SK-N-SH (cell line): ENCODE results near the gene GADD45B. TPM values are rescaled to one million over a fixed set of nuclear protein-coding genes. Genes with fewer than 3 reads are reported as not detected.

ENCODE experiments used
- CTCF ChIA-PET: fragments of 300-600, 350-600 bp; formaldehyde crosslinking; extraction: SDS; loops from one replicate; lab custom pipeline; 2021; lab: Yijun Ruan, JAX
- POLR2A ChIA-PET: fragments of 350-600 bp; sonication (Branson Sonifier 250); formaldehyde crosslinking; extraction: SDS; loops from one replicate; lab custom pipeline; 2020; ENCODE audit warnings: antibody characterized with exemption, inconsistent platforms; lab: Yijun Ruan, JAX
- DNase-seq: peaks from one replicate; pipeline ENCODE4 v3.0.0; 2012
- H2AFZ ChIP-seq: fragments of 200-600 bp; sonication (generic); 2 replicates; pipeline ENCODE4 v1.8.1; 2016; ENCODE audit warnings: antibody characterized with exemption, mild to moderate bottlenecking, low read depth
- H3F3A ChIP-seq: fragments of 200-600 bp; sonication (generic); replicated peaks from 2 replicates; pipeline ENCODE3; 2016; ENCODE audit warnings: antibody characterized with exemption, mild to moderate bottlenecking; ENCODE audit not compliant: insufficient read depth
- H3K27ac ChIP-seq, 2 experiments: fragments of 200-500 bp in 1 of 2; fragments of 200-600 bp in 1 of 2; sonication (Bioruptor generic) in 1 of 2; sonication (generic), shearing (Covaris generic) in 1 of 2; 2 replicates each; pipeline versions ENCODE4 v1.5.1 to v1.6.1; 2014 to 2016; ENCODE audit warnings: low read depth in 2 of 2, inconsistent platforms in 1 of 2, low read length in 1 of 2, mild to moderate bottlenecking in 1 of 2, mixed read lengths in 1 of 2
- H3K27me3 ChIP-seq: fragments of 200-600 bp; sonication (generic), shearing (Covaris generic); 2 replicates; pipeline ENCODE4 v1.6.1; 2016; ENCODE audit warnings: mixed run types; ENCODE audit not compliant: insufficient read depth
- H3K36me3 ChIP-seq, 2 experiments: fragments of 200-500 bp in 1 of 2; fragments of 200-600 bp in 1 of 2; sonication (Bioruptor generic) in 1 of 2; sonication (generic) in 1 of 2; replicated peaks in 1 of 2; 2 replicates each; pipeline versions ENCODE3 to v1.5.1; 2014 to 2016; ENCODE audit warnings: low read length in 1 of 2, mild to moderate bottlenecking in 1 of 2; ENCODE audit not compliant: insufficient read depth in 2 of 2, control insufficient read depth in 1 of 2
- H3K4me1 ChIP-seq, 2 experiments: fragments of 200-500 bp in 1 of 2; fragments of 200-600 bp in 1 of 2; sonication (Bioruptor generic) in 1 of 2; sonication (generic), shearing (Covaris generic) in 1 of 2; 2 replicates each; pipeline versions ENCODE4 v1.5.1 to v1.6.1; 2014 to 2016; ENCODE audit warnings: low read depth in 1 of 2, low read length in 1 of 2, mixed run types in 1 of 2; ENCODE audit not compliant: insufficient read depth in 2 of 2, control insufficient read depth in 1 of 2
- H3K4me2 ChIP-seq: fragments of 200-600 bp; sonication (generic), shearing (Covaris generic); 2 replicates; pipeline ENCODE4 v1.6.1; 2017; ENCODE audit warnings: mixed run types
- H3K4me3 ChIP-seq, 2 experiments: fragments of 200-500 bp in 1 of 2; fragments of 200-600 bp in 1 of 2; sonication (Bioruptor generic) in 1 of 2; sonication (generic), shearing (Covaris generic) in 1 of 2; 2 replicates each; pipeline versions ENCODE4 v1.5.1 to v1.8.1; 2014 to 2016; ENCODE audit warnings: low read depth in 2 of 2, inconsistent platforms in 1 of 2, low read length in 1 of 2, mild to moderate bottlenecking in 1 of 2, mixed read lengths in 1 of 2, moderate library complexity in 1 of 2
- H3K79me2 ChIP-seq: fragments of 200-600 bp; sonication (generic); 2 replicates; pipeline ENCODE4 v1.8.1; 2017; ENCODE audit warnings: mild to moderate bottlenecking; ENCODE audit not compliant: insufficient read depth
- H3K9ac ChIP-seq: fragments of 200-600 bp; sonication (generic); 2 replicates; pipeline ENCODE4 v1.6.1; 2017; ENCODE audit warnings: mixed run types
- H3K9me2 ChIP-seq: fragments of 200-600 bp; sonication (generic); 2 replicates; pipeline ENCODE4 v1.6.1; 2017; ENCODE audit warnings: mixed run types
- H3K9me3 ChIP-seq: fragments of 200-600 bp; sonication (generic); 2 replicates; pipeline ENCODE4 v1.6.1; 2017; ENCODE audit warnings: mixed run types, mild to moderate bottlenecking, moderate library complexity
- H4K20me1 ChIP-seq: fragments of 200-600 bp; sonication (generic); 2 replicates; pipeline ENCODE4 v1.6.1; 2017; ENCODE audit warnings: mild to moderate bottlenecking, mixed run types; ENCODE audit not compliant: insufficient read depth
- CHD2 ChIP-seq: fragments of 150-350 bp; IDR thresholded peaks from 2 replicates; pipeline ENCODE4 v1.6.1; 2018; ENCODE audit warnings: low read length; ENCODE audit not compliant: partially characterized antibody
- ELF1 ChIP-seq: IDR thresholded peaks from 2 replicates; pipeline ENCODE4 v1.4.0; 2012
- EP300 ChIP-seq, 2 experiments: IDR thresholded peaks; 2 replicates each; pipeline versions ENCODE4 v1.4.0 to v1.6.1; 2012; ENCODE audit warnings: borderline replicate concordance in 1 of 2, low read depth in 1 of 2, low read length in 1 of 2
- EZH2phosphoT487 ChIP-seq: fragments of 200-600 bp; sonication (generic); IDR thresholded peaks from 2 replicates; pipeline ENCODE4 v1.6.1; 2017; ENCODE audit warnings: low read depth, mixed run types, mild to moderate bottlenecking, antibody characterized with exemption, moderate library complexity, borderline replicate concordance
- FOXJ3 ChIP-seq: sonication (generic); formaldehyde crosslinking; IDR thresholded peaks from 2 replicates; pipeline ENCODE4 v1.5.1; 2020; ENCODE audit warnings: mild to moderate bottlenecking, missing genetic modification reagents
- FOXM1 ChIP-seq: IDR thresholded peaks from 2 replicates; pipeline ENCODE4 v1.4.0; 2012; ENCODE audit warnings: low read depth, mild to moderate bottlenecking
- GABPA ChIP-seq: IDR thresholded peaks from 2 replicates; pipeline ENCODE4 v1.4.0; 2012; ENCODE audit warnings: low read depth, mild to moderate bottlenecking
- GATA2 ChIP-seq: sonication (generic); formaldehyde crosslinking; IDR thresholded peaks from 2 replicates; pipeline ENCODE4 v1.5.0; 2020; ENCODE audit warnings: mild to moderate bottlenecking, missing genetic modification reagents
- JUND ChIP-seq: IDR thresholded peaks from 2 replicates; pipeline ENCODE4 v1.4.0; 2012
- MAX ChIP-seq: IDR thresholded peaks from 2 replicates; pipeline ENCODE4 v1.4.0; 2012; ENCODE audit warnings: low read depth
- MEF2A ChIP-seq: IDR thresholded peaks from 2 replicates; pipeline ENCODE4 v1.4.0; 2012; ENCODE audit warnings: low read depth, borderline replicate concordance
- NRF1 ChIP-seq: IDR thresholded peaks from 2 replicates; pipeline ENCODE4 v1.6.1; 2012; ENCODE audit warnings: low read depth, mild to moderate bottlenecking, low read length
- POLR2AphosphoS5 ChIP-seq: IDR thresholded peaks from 2 replicates; pipeline ENCODE4 v1.6.1; 2012; ENCODE audit warnings: low read depth, low read length
- REST ChIP-seq: IDR thresholded peaks from 2 replicates; pipeline ENCODE4 v1.6.1; 2012; ENCODE audit warnings: mild to moderate bottlenecking, low read depth, low read length, moderate library complexity
- RFX5 ChIP-seq: IDR thresholded peaks from 2 replicates; pipeline ENCODE4 v1.6.1; 2012; ENCODE audit warnings: mild to moderate bottlenecking, improper control_type of control experiment, low read length
- SIN3A ChIP-seq: IDR thresholded peaks from 2 replicates; pipeline ENCODE4 v1.6.1; 2012; ENCODE audit warnings: low read depth, mild to moderate bottlenecking, low read length, moderate library complexity, borderline replicate concordance
- SMC3 ChIP-seq: IDR thresholded peaks from 2 replicates; pipeline ENCODE4 v1.6.1; 2012; ENCODE audit warnings: low read depth, low read length, improper control_type of control experiment
- USF1 ChIP-seq: IDR thresholded peaks from 2 replicates; pipeline ENCODE4 v1.4.0; 2012; ENCODE audit warnings: low read depth, borderline replicate concordance
- ZBTB33 ChIP-seq: IDR thresholded peaks from 2 replicates; pipeline ENCODE4 v1.4.0; 2012; ENCODE audit warnings: low read depth, borderline replicate concordance
- WGBS: methylation state at CpG from one replicate; pipeline ENCODE4 v1.1.6; 2017; ENCODE audit warnings: low lambda C conversion rate; 5-methylcytosine and 5-hydroxymethylcytosine counted together
- polyA plus RNA-seq, 3 experiments: library from polyadenylated mRNA; depleted of rRNA; stranded (reverse); fragments of >200 nt; gene quantifications; 2 replicates each; pipeline ENCODE4 v1.2.3, GENCODE V29; 2012

The GADD45B gene
- polyA plus RNA-seq, 1 of the 3 experiments (the other 2 are of a cell fraction), result 67.6 TPM

GRCh38 chr19:2436926-2437325, 39.0 kb upstream of the GADD45B start:
- POLR2A ChIA-PET, result no interaction called here
- Histone ChIP-seq H3K9me2 (no peaks in the 10 kb centered on the region), H3K9me3 (no peaks in the 10 kb centered on the region), H3K4me2 (no peak overlapping the region), H4K20me1 (peaks cover 13% of the 10 kb centered on the region; the same call in 1 of the 2 replicates), H3K4me3 (no peak overlapping the region), H3K79me2 (peaks cover 47% of the 10 kb centered on the region; the same call in 1 of the 2 replicates), H2AFZ (no peak overlapping the region), H3K36me3 (peaks cover 0 to 25% of the 10 kb centered on the region in 2 experiments), H3K9ac (no peak overlapping the region), H3K27me3 (no peaks in the 10 kb centered on the region), H3K4me1 (no peaks in the 10 kb centered on the region), H3F3A (no peaks in the 10 kb centered on the region), H3K27ac (no peak overlapping the region)
- CTCF ChIA-PET, result interaction anchor here (0.7 kb wide), 1 partner anchor 28 kb away, joined by 3 read pairs; no protein-coding TSS in a partner anchor
- TF ChIP-seq USF1, result no peak
- TF ChIP-seq EZH2phosphoT487, result no peak
- TF ChIP-seq GATA2 (CRISPR knock-in tag), result no peak
- no peak for TF ChIP-seq RFX5
- TF ChIP-seq SMC3, result no peak
- TF ChIP-seq NRF1, result no peak
- TF ChIP-seq SIN3A, result no peak
- no peak for TF ChIP-seq MEF2A
- TF ChIP-seq MAX, result no peak
- no peak for TF ChIP-seq FOXM1
- TF ChIP-seq CHD2, result no peak
- no peak for TF ChIP-seq GABPA
- TF ChIP-seq FOXJ3 (CRISPR knock-in tag), result no peak
- TF ChIP-seq ELF1, result no peak
- no peak for TF ChIP-seq JUND
- TF ChIP-seq POLR2AphosphoS5, result no peak
- TF ChIP-seq ZBTB33, result no peak
- TF ChIP-seq REST, result no peak
- TF ChIP-seq EP300 (IDR thresholded peaks at IDR 0.05; ENCODE audit: borderline replicate concordance in 1 of 2, low read depth in 1 of 2, low read length in 1 of 2), result no peak
- no peak for DNase-seq
- WGBS, result 93% methylated on average over 13 of the region's 15 CpGs
